ENCODE measurements around the gene DBF4.

GRCh38 chr7:87920578-87920977 is 44.3 kb downstream of the DBF4 start:
- TF ChIP-seq CTCF (conservative IDR thresholded peaks at IDR 0.05 in 1 of 2, IDR thresholded peaks at IDR 0.05 in 1 of 2; ENCODE audit: low read depth in 1 of 2, low read length in 2 of 2) (no peak), EZH2 (IDR thresholded peaks at IDR 0.05; ENCODE audit: low read length, missing control alignments) (no peak)
